HG03460 (cell line): Measurements from ENCODE around the gene MAB21L4.

Experiments
- ATAC-seq: cut with Tn5 transposase; IDR thresholded peaks from one replicate; pipeline ENCODE4 v1.9.1; 2021; ENCODE audit not compliant: unreplicated experiment

The MAB21L4 gene

GRCh38 chr2:240840435-240841060 lies 55.4 kb downstream of the MAB21L4 start:
- no peak for ATAC-seq

DNA sequence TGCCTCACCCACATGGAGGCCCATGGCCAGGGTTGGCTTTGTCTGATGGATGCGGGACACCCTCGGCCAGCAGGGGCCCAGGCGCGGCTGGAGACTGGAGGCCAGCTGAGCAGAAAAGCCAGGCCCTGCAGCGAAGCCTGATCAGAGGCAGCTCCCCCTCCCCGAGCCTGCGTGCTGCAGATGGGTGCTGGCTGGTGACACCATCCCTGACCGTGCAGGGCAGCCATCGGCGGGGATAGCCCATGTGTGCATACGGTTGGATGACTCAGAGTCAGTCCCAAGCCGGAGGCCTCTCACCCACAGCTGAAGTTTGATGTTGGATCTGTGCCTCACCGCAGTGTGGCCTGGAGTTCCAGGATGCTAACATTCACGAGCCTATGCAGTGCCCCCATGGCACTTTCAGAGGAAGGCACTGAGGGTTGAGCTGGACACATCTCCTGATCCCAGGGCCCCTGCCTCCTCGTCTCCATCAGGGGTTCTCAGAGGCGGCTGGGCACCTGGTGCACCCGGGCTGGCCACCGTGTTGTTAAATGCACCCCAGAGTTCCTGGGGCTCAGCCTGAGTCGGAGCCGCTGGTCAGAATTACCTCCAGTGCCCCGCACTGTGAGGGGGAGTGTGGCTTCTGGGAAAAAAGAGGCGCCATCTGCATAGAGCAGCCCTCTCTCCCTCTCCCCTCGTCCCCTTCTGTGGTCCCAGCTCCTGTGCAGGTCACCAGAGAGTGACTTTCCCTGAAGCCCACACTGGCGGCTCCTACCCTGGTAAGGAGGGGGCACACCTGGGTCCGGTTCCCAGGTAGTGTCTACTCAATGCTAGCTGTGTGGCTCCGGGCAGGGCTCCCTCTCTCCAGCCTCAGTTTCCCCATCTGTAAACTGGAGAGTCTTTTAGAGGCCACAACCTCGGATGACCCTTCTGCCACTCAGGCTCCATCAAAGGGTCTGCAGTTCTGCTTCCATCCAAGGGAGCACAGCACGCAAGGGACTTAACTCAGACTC lies 56.5 kb downstream of the MAB21L4 start:
- no peak for ATAC-seq

DNA sequence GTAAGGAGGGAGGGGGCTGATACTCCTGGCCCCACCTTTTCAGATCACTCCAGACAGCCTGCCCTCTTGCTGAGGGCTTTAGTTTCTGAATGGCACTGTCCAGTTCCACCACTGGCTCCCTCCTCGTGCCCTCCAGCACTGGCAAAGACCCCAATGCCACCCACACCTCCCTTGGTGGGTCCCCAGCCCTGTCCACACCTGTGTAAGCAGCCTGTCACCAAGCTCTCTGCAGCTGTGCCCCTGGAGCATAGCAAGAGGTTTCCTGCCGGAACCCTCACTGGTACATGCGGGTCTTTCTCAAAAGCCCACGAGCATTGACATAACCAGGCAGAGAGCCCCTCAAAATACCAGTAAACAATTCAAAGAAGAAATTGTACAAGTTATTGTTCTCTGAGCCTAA lies 58.3 kb downstream of the MAB21L4 start:
- ATAC-seq: no peak

- ATAC-seq: no peak
Observed at GRCh38 chr2:240836781-240837467, 59.0 kb downstream of the MAB21L4 start.
